ENCODE data around the gene CAND1. TPM values are rescaled to one million over a fixed set of nuclear protein-coding genes. Genes with fewer than 3 reads are reported as not detected.

The CAND1 gene
- 49.8 to 97.4 TPM (median 88.7 TPM) in 5 replicates for total RNA-seq (2022; extraction: Qiagen RNA extraction; ENCODE audit: low read depth)

DNA sequence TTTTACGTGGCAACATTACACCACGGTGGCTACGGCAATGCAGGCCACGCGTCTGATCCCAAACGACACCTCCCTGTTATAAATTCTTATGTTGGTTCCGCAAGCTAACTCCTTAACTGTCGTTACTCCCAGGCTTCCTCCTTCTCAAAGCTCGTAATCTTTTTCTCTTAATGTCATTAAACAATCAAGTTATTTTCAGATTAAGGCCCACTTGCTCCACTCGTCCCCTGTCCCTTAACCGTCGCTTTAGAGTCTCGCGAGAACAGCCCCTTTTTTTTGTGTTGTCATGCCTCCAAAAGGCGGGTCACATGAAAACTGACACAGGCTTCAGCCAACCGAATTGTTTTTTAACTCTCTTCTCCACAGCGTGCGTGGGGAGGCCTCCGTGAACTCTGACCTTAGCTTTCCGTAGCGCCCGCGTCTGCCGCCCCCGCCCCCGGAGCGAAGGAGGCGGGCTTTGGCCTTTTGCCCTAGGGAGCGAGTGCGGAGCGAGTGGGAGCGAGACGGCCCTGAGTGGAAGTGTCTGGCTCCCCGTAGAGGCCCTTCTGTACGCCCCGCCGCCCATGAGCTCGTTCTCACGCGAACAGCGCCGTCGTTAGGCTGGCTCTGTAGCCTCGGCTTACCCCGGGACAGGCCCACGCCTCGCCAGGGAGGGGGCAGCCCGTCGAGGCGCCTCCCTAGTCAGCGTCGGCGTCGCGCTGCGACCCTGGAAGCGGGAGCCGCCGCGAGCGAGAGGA is at the start of gene CAND1:
TSS of gene CAND1 (plus strand) at position 463 of the 737 bp plus-strand sequence. CDS start 360 bp downstream, outside the sequence.

Measured in A549 treated with GW870086 at 1 μM for 4 hours (cell line).